GM12878 (cell line): ENCODE data around the gene ZBTB39. TPM values are rescaled to one million over a fixed set of nuclear protein-coding genes. Genes with fewer than 3 reads are reported as not detected.

ENCODE experiments used
- ATAC-seq: fragments of 200-7000 bp; cut with Tn5 transposase; 3 replicates; pipeline ENCODE4 v1.9.1; 2020; ENCODE audit warnings: mild to moderate bottlenecking, moderate library complexity
- BruUV-seq: library from RNA; stranded (reverse); fragments of 400-500 nt; replicated peaks from 2 replicates; lab custom pipeline; 2021; lab: Mats Ljungman, UMichigan
- CTCF ChIA-PET: fragments of 300-600 bp; sonication (Branson Sonifier 250); formaldehyde crosslinking; extraction: SDS; loops from one replicate; lab custom pipeline; 2021; ENCODE audit warnings: inconsistent platforms; lab: Yijun Ruan, JAX
- POLR2A ChIA-PET: fragments of 350-600 bp; formaldehyde crosslinking; extraction: SDS; loops from one replicate; lab custom pipeline; 2021; ENCODE audit warnings: inconsistent platforms; lab: Charles Lee
- RAD21 ChIA-PET: fragments of 300-600 bp; sonication (Branson Sonifier 250); formaldehyde crosslinking; loops from one replicate; lab custom pipeline; 2023; ENCODE audit warnings: antibody characterized with exemption; ENCODE audit not compliant: unreplicated experiment; lab: Charles Lee
- SMC1A ChIA-PET: fragments of 300-600 bp; sonication (Branson Sonifier 250); formaldehyde crosslinking; loops from one replicate; lab custom pipeline; 2023; ENCODE audit not compliant: unreplicated experiment, uncharacterized antibody; lab: Charles Lee
- DNase-seq: peaks from one replicate; pipeline ENCODE4 v3.0.0-alpha.2; 2011; ENCODE audit warnings: low read depth, low spot score
- FAIRE-seq: peaks from 3 replicates; lab custom pipeline; 2011; peaks lifted over from hg19 to GRCh38; lab: Jason Lieb, UNC
- H2AFZ ChIP-seq: 2 replicates; pipeline ENCODE4 v1.6.0; 2011; ENCODE audit warnings: low read depth, low read length, control low read depth; ENCODE audit not compliant: control insufficient read depth
- H3K27ac ChIP-seq: 2 replicates; pipeline ENCODE4 v1.5.1; 2011; ENCODE audit warnings: control low read depth; ENCODE audit not compliant: control insufficient read depth, insufficient read depth
- H3K27me3 ChIP-seq, 2 experiments: replicated peaks in 1 of 2; 2 replicates each; pipeline versions ENCODE4 v1.6.0 to v1.6.1; 2011; ENCODE audit warnings: low read length in 1 of 2; ENCODE audit not compliant: control insufficient read depth in 2 of 2, insufficient read depth in 2 of 2
- H3K36me3 ChIP-seq, 2 experiments: 2 replicates each; pipeline ENCODE4 v1.5.1; 2011; ENCODE audit warnings: low read length in 1 of 2; ENCODE audit not compliant: control insufficient read depth in 2 of 2, insufficient read depth in 2 of 2
- H3K4me1 ChIP-seq: 2 replicates; pipeline ENCODE4 v1.6.1; 2011; ENCODE audit warnings: mild to moderate bottlenecking, low read length, moderate library complexity, mixed read lengths; ENCODE audit not compliant: control insufficient read depth, insufficient read depth
- H3K4me2 ChIP-seq: 2 replicates; pipeline ENCODE4 v1.6.0; 2011; ENCODE audit warnings: control low read depth; ENCODE audit not compliant: control insufficient read depth, insufficient read depth
- H3K4me3 ChIP-seq: fragments of 200-600 bp; sonication (generic); 2 replicates; pipeline ENCODE4 v1.5.1; 2016
- H3K79me2 ChIP-seq: 2 replicates; pipeline ENCODE4 v1.6.0; 2011; ENCODE audit warnings: low read length; ENCODE audit not compliant: control insufficient read depth, insufficient read depth
- H3K9ac ChIP-seq: 2 replicates; pipeline ENCODE4 v1.8.0; 2011; ENCODE audit warnings: low read length, control low read depth, mixed read lengths; ENCODE audit not compliant: control insufficient read depth, insufficient read depth
- H3K9me3 ChIP-seq: replicated peaks from 3 replicates; pipeline ENCODE4 v1.5.1; 2011; ENCODE audit warnings: mild to moderate bottlenecking, low read length; ENCODE audit not compliant: control insufficient read depth, insufficient read depth
- H4K20me1 ChIP-seq: 2 replicates; pipeline ENCODE4 v1.6.0; 2011; ENCODE audit not compliant: control insufficient read depth, insufficient read depth
- ATF2 ChIP-seq: IDR thresholded peaks from 2 replicates; pipeline ENCODE4 v1.6.1; 2012; ENCODE audit warnings: low read length, inconsistent platforms
- CEBPZ ChIP-seq: fragments of 150-350 bp; IDR thresholded peaks from 2 replicates; pipeline ENCODE4 v1.6.1; 2016; ENCODE audit warnings: low read depth, low read length
- CHD1 ChIP-seq: IDR thresholded peaks from 2 replicates; pipeline ENCODE4 v1.6.1; 2012; ENCODE audit warnings: low read depth, low read length, improper control_type of control experiment
- CHD4 ChIP-seq: fragments of 200-600 bp; sonication (generic); IDR thresholded peaks from 2 replicates; pipeline ENCODE4 v1.6.1; 2016; ENCODE audit warnings: mild to moderate bottlenecking
- ELK1 ChIP-seq: IDR thresholded peaks from 2 replicates; pipeline ENCODE4 v1.6.1; 2012; ENCODE audit warnings: low read depth, low read length, improper control_type of control experiment
- FOXK2 ChIP-seq: fragments of 450-650 bp; IDR thresholded peaks from 2 replicates; pipeline ENCODE4 v1.6.1; 2017; ENCODE audit warnings: mild to moderate bottlenecking, moderate library complexity
- IRF4 ChIP-seq: IDR thresholded peaks from 2 replicates; pipeline ENCODE4 v1.6.1; 2011; ENCODE audit warnings: low read depth, low read length
- JUNB ChIP-seq: IDR thresholded peaks from 2 replicates; pipeline ENCODE4 v1.6.1; 2016; ENCODE audit warnings: antibody characterized with exemption, mild to moderate bottlenecking
- JUND ChIP-seq: IDR thresholded peaks from 2 replicates; pipeline ENCODE4 v1.6.1; 2012; ENCODE audit warnings: low read depth, mild to moderate bottlenecking, low read length, improper control_type of control experiment, moderate library complexity
- KLF5 ChIP-seq: fragments of 450-650 bp; IDR thresholded peaks from 2 replicates; pipeline ENCODE4 v1.6.1; 2014; ENCODE audit warnings: mild to moderate bottlenecking; ENCODE audit not compliant: partially characterized antibody
- MTA3 ChIP-seq: IDR thresholded peaks from 2 replicates; pipeline ENCODE4 v1.6.1; 2012; ENCODE audit warnings: low read length, inconsistent platforms, borderline replicate concordance
- NFYB ChIP-seq: IDR thresholded peaks from 2 replicates; pipeline ENCODE4 v1.6.1; 2011; ENCODE audit warnings: low read depth, mild to moderate bottlenecking, low read length, improper control_type of control experiment, moderate library complexity; ENCODE audit not compliant: insufficient read depth
- PML ChIP-seq: IDR thresholded peaks from 2 replicates; pipeline ENCODE4 v1.6.1; 2012; ENCODE audit warnings: low read length, inconsistent platforms
- POLR2AphosphoS5 ChIP-seq: IDR thresholded peaks from 2 replicates; pipeline ENCODE4 v1.6.1; 2011; ENCODE audit warnings: mild to moderate bottlenecking, low read length, inconsistent platforms
- SMARCA5 ChIP-seq: fragments of 450-650 bp; IDR thresholded peaks from 2 replicates; pipeline ENCODE4 v1.6.1; 2017; ENCODE audit warnings: mild to moderate bottlenecking
- SPI1 ChIP-seq: IDR thresholded peaks from 2 replicates; pipeline ENCODE4 v1.6.1; 2011; ENCODE audit warnings: low read depth, mild to moderate bottlenecking, low read length, moderate library complexity, borderline replicate concordance; ENCODE audit not compliant: insufficient read depth
- TCF12 ChIP-seq: IDR thresholded peaks from 2 replicates; pipeline ENCODE4 v1.6.1; 2011; ENCODE audit warnings: low read depth, mild to moderate bottlenecking, low read length
- ZNF274 ChIP-seq: IDR thresholded peaks from one replicate; pipeline ENCODE4 v1.8.0; 2011; ENCODE audit not compliant: insufficient read length, insufficient read depth
- WGBS: methylation state at CpG from one replicate; pipeline ENCODE4 v1.1.6; 2016; ENCODE audit warnings: low lambda C conversion rate; ENCODE audit not compliant: insufficient replicate concordance, insufficient coverage; ENCODE audit errors: missing lambda C conversion rate; 5-methylcytosine and 5-hydroxymethylcytosine counted together
- in situ Hi-C: fragments of 300-500 bp; cut with MboI; formaldehyde crosslinking; loops from 9 replicates; pipeline ENCODE4 v1.14.3; 2018; ENCODE audit warnings: mixed read lengths
- intact Hi-C: fragments of 100-400 bp; cut with micrococcal nuclease; formaldehyde crosslinking; loops from one replicate; pipeline ENCODE4 v1.14.2; 2022; ENCODE audit not compliant: unreplicated experiment
- polyA plus RNA-seq, 11 experiments: library from polyadenylated mRNA; depleted of rRNA in 4 of 11; unstranded in 6 of 11; stranded (reverse) in 5 of 11; fragments of >200 nt; fragmentation: Nextera tagmentation in 4 of 11; fragmentation: Illumina TruSeq in 1 of 11; extraction: Ambion mirVana in 4 of 11; extraction: Trizol in 1 of 11; gene quantifications; 1 replicate in 1 of 11; 2 replicates in 10 of 11; pipeline versions ENCODE4 v1.2.1 to v1.2.3, GENCODE V29; 2011 to 2016; ENCODE audit warnings: inconsistent platforms in 2 of 11, missing spikeins in 2 of 11, low read depth in 1 of 11
- total RNA-seq, 4 experiments: library from RNA; depleted of rRNA in 3 of 4; stranded (reverse); fragments of >200 nt in 3 of 4; fragmentation: Illumina TruSeq in 1 of 4; extraction: Trizol in 1 of 4; gene quantifications; 2 replicates each; pipeline versions ENCODE4 v1.2.1 to v1.2.3, GENCODE V29; 2013 to 2021

Gene ZBTB39
- total and polyA plus RNA-seq, 10 of the 15 experiments (the other 5 are each of a cell fraction or from before 2014, with no cell fraction given): 0.88 to 6.8 (median 4.4) TPM

GRCh38 chr12:56995930-56996496 is 10.3 kb downstream of the ZBTB39 start:
- SMC1A ChIA-PET: interaction anchor here (1.0 to 1.3 kb wide), 2 partner anchors 9 to 159 kb away, joined by 3 to 4 read pairs; no protein-coding TSS in a partner anchor
- Histone ChIP-seq H3K27ac (no peak overlapping the region), H4K20me1 (no peaks in the 10 kb centered on the region), H3K36me3 (no peaks in the 10 kb centered on the region; a peak in 2 of 4 replicates), H3K9ac (no peak overlapping the region), H2AFZ (no peak overlapping the region), H3K4me2 (no peak overlapping the region), H3K27me3 (no peaks in the 10 kb centered on the region), H3K79me2 (no peaks in the 10 kb centered on the region), H3K9me3 (no peaks in the 10 kb centered on the region), H3K4me1 (peaks cover 37% of the 10 kb centered on the region), H3K4me3 (no peak overlapping the region)
- WGBS: 98% methylated on average over 11 of the region's 11 CpGs
- FAIRE-seq (no peak), ATAC-seq (no peak), DNase-seq (no peak)
- no TSS peak for BruUV-seq
- in situ Hi-C loops (no loop called here), intact Hi-C loops (no loop called here)
- POLR2A ChIA-PET: no interaction called here
- TF ChIP-seq SPI1 (no peak), MTA3 (no peak), NFYB (no peak), FOXK2 (no peak), ELK1 (no peak), ATF2 (no peak), CHD4 (no peak), PML (no peak), SMARCA5 (no peak), TCF12 (no peak), JUNB (no peak), KLF5 (no peak), CHD1 (no peak), POLR2AphosphoS5 (no peak), ZNF274 (no peak), IRF4 (no peak), JUND (no peak), CEBPZ (no peak)
- RAD21 ChIA-PET: interaction anchor here (1.2 to 1.3 kb wide), 2 partner anchors 73 to 115 kb away, joined by 3 read pairs; partner anchors contain the start of gene STAT6
- CTCF ChIA-PET: interaction anchor here (1.4 to 10.2 kb wide), 4 partner anchors 8 to 236 kb away, joined by 3 to 144 read pairs (median 66); partner anchors contain the start of genes HSD17B6 and ZBTB39
